Dermis blood vessel endothelial cell (primary cell): Measurements from ENCODE around the gene ZFYVE28. TPM values are rescaled to one million over a fixed set of nuclear protein-coding genes. Genes with fewer than 3 reads are reported as not detected.

ENCODE experiments used
- DNase-seq: peaks from one replicate; pipeline ENCODE4 v3.0.0; 2010
- total RNA-seq: library from RNA; depleted of rRNA; stranded (reverse); fragments of >200 nt; gene quantifications from 2 replicates; pipeline ENCODE4 v1.2.3, GENCODE V29; 2014

The ZFYVE28 gene
- total RNA-seq, 1 donor from 2014 or later = 7.5 TPM

DNA sequence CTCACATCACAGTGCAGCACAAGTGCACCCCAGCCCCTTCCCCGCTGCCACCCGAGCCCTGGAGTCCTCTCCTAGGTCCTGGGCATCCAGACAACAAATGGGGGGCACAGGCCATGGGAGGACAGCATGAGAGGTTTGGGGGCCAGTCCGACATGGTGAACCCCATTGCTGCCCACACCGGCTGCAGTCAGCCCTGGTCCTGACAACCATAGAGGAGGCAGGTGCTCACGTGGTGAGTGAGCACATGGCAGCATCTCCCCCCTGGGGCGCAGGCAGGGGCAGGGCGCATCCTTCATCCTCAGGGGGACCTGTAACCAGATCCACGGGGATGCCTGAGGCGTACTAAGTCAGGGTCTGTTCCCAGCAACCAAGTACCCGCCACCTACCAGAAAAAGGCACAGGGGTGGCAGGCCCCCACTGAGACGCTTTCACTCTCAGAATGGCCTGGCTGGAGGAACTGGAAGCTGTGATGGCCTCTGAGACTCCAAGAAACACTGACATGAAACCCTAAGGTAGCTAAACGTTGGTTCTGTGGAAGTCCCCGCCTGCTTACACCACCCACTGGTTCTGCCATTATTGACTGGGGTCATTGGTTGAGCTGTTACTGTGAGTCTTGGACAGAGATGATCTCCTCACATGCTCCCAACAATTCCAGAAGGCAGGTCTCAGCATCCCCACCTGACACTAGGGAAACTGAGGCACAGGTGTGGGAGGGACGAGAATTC is 6.5 kb downstream of the ZFYVE28 start:
- no peak for DNase-seq

DNA sequence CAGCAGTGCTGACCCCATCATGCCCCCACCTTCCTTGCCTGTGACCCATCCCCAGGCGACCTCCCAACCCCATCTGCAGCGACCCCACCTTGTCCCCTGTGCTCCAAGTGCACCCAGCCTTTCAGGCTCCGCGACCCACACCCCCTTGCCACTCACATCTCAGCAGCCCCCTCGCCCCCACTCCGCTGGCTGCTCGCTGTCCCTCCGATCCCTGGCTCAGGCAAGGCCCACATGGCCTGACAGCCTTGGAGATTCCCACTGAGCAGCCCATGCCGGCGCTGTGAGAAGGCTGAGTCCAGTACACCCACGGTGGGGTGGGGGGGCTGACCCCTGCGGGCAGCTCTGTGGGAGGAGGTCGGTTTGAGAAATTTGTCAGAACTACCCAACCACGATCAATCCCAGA is 9.1 kb downstream of the ZFYVE28 start:
- no peak for DNase-seq

DNA sequence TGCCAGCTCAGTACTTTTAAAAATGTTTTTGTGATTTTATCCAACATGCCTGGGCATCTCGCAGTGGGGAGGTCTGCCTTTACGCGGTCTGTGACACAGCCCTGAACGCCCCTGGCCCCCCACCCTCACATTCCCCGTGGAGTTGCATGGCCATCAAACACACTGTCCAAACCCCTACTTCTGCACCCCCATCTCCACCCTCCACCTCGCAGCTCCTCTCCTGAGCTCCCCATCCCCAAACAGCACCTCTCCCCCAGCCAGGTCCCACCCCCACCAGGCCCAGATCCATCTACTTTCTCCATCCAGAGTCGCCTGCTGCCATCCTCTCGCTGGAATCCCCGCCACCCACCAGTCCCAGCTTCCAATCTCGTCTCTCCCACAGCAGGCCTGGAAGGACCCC is 9.5 kb downstream of the ZFYVE28 start:
- DNase-seq = no peak

DNA sequence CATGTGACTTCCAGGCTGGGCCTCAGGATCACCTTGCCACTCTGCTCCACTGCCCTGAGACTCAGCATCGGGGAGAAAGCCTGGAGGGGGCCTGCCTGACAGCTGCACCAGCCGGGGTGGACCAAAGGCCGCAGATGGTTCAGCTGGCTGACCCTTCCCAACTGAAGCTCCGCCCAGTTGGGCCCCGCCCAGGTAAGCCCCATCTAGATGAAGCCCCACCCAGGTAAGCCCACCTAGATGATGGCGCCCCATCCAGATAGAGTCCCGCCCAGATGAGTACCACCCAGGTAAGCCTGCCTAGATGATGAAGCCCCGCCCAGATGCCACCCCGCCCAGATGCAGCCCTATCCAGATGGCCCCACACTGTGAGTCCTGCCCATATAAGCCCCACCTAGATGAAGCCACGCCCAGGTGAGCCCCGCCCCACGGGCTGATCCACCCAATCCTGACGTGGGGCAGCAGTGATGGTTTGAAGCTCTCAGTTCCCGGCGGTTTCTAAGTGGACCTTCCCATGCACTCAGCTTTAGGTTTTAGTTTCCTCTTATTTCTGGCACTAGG is 10.0 kb downstream of the ZFYVE28 start:
- DNase-seq = no peak

DNA sequence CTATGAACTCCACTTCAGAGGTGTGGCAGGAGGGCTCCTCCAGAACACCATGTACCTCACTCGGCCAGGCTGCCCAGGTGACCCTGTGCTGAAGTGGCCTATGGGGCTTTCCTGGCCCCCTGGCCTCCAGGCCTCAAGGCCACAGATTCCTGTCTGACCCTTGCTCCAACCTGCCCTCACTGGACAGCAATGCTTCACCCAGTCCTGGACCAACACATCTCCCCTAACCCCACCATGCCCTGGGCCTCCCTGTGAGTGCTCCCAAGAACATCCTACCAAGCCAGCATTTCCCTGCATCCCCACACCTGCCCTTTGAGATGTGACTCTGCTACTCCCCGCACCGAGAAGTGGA is 10.5 kb downstream of the ZFYVE28 start:
- no peak for DNase-seq

DNA sequence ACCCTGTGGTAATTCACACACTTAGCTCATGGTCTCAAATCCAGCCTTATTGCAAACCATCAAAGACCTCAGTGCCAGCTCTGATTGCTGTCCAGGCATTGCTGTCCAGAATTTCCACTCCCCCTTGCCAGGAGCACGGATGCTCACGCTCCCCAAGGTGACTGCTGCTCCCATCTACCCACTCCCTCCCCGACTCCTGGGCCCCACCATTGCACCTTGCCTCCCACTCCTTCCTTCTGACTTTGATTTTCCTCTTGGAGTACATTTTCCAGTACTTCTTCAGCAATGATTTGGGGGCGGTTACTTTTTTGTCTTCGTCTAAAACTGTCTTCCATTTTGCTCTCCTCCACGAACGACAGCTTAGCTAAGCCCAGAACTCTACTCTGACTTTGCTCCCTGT is 11.5 kb downstream of the ZFYVE28 start:
- DNase-seq = no peak

DNA sequence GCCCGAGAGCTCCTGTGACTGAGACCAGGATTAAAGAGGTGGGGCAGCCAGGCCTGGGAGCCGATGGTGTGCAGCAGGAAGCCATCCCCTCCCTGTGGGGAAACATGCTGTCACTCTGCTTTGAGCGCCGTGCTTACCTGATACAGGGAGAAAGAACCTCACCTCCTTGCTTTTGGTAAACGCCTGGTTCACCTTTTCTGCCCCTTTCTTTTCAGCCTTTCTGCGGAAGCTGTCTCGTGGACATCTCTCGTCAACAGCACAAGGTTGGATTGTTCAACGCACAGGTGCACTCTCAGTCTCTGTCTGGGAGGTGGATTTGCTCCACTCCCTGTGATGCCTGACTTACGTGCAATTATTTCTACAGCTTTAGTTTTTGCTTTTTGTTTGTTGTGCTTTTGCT is 12.0 kb downstream of the ZFYVE28 start:
- DNase-seq = no peak

DNA sequence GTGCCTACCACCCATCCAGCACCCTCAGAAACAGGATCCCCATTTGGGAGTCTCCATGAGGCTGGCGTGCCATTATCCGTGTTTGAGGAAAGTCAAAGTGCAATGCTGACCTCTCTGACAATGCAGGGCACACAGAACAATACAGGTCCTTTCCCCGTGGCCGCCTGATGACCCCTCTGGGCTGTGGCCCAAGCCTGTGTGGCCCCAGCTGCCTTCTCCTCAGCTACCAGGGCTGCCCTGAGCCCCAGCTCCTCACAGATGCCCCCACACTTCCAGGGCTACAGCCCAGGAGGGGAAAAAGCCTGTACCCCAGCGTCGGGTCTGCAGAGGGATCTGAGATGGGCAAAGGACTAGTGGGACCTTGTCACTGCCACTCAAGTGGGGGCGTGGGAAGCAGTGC is 15.5 kb downstream of the ZFYVE28 start:
- DNase-seq = peak; percentile 65

DNA sequence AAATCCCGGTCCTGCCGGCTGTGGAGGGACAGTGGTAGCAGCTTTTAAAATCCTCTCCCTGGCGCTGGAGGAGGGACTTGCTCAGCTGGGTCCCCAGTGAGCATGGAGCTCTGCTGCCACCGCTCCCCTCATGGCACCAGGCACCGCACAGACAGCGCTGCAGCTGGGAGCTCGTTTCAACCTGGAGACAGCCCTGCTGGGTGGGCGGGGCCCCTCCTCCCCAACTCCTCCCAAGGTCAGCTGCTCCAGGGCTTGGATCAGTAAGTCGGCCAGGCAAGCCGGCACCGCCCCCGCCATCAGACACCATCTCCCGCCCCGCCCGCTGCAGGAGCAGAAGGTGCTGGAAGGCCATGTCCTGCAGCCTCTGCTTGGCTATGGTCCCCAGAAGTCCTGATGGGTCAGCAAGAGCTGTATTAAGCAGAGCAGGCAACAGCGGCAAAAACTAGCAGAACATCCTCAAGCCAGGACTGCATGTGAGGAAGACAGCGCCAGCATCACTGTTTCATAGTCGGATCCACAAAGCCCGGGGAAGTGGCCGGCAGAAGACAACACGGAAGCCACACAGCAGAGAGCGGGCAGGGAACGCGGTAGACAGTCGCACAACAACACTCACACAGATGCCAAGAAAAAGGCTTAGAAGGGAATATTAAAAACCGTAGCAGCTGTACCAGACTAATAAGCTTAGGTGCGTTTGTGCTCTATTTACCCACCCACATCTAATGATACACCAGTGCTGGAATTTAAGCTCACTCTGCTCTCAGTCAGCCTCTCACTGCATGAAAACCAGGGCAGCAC is 16.2 kb downstream of the ZFYVE28 start:
- DNase-seq = peak; percentile 62

DNA sequence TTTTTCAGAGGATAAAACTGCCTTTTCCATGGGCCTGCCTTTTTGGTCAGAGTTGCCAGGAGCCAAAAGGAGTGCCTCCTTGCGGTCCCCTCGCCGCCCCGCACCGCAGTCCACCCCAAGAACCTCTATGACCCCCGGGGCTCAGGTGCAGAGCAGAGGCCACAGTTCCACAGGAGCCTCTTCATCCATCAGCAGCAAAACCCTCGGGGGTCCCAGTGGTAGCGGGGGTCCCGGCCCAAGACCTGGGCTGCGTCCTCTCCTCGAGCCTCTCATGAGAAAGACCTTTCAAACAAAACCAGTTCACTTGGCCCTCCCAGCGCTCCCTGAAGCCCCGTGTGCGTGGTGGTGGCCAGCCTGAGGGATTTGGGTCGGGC is 16.8 kb downstream of the ZFYVE28 start:
- DNase-seq = no peak

DNA sequence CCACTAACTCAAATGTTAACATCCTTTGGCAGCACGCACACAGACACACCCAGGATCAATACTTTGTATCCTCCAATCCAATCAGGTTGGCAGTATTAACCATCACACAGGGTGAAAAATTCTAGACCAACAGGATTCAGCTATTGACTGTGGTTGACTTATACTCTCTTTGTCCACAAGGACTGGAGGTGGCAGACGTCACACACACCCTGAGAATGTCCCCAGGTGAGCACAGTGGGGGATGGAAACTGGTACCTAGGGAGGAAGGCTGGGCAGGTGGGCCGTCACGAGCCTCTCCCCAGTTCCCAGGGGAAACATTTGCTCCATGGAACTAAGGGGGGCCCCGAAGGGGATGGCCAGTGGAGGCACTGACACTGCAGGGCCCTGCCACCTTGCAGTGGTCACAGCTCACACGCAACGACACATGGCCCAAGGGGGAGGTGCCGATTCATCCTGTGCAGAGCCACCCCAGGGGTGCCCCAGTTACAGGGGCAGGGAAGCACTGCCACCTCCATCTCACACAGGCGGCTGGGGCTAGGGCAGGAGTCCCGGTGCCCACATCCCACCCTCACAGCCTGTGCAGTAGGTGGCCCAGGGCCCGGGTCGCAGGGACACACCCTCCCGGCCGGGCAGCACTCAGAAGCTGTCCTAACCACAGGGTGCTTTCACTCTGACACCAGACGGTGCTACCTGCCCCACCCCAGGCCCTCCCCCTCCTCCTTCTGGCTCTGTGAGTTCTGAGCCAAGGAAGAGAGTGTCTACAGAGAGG is 17.4 kb downstream of the ZFYVE28 start:
- no peak for DNase-seq

DNA sequence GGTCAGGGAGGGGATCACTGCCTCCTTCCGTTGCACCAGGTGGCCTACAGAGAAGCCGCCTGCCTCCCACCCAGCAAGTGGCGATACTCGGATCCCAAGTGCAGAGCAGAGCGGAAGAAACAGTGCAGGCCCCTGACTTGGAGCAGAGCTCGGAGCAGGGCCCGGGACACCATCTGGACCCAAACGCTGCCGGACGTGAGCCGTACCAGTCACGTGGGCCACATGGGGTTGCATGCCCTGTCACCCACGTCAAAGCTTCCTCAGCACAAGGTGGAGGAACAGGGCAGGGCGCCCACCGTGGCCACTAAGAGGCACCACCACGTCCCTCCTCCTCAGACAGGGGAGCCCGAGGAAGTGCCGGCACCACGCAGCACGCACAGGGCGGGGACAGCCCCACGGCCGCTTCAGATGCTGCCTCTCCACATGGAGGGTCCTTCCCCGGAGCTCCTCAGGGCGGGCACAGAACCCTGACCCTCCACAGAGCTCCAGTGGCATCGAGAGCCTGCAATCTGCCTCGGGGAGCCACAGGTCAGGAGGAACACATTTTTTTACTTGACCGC is 18.7 kb downstream of the ZFYVE28 start:
- DNase-seq = no peak

DNA sequence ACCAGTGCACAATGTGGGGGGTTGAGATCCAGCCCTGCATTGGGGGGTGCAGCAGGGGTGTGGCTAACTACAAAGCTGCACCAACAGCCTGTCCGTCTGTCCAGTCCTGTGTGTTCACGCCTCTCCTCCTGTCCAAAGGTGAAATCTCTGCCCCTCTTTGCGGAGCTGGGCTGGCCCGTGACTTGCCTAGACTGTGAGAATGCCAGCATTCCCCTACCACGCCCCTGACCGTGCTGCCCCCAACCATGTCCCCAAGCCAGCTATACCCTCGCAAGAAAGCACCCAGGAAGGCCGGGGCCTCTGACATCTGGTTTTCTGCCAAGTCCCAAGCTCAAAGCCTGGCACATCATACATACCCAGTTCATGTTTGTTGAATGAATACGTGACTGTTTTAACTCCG is 19.2 kb downstream of the ZFYVE28 start:
- no peak for DNase-seq

DNA sequence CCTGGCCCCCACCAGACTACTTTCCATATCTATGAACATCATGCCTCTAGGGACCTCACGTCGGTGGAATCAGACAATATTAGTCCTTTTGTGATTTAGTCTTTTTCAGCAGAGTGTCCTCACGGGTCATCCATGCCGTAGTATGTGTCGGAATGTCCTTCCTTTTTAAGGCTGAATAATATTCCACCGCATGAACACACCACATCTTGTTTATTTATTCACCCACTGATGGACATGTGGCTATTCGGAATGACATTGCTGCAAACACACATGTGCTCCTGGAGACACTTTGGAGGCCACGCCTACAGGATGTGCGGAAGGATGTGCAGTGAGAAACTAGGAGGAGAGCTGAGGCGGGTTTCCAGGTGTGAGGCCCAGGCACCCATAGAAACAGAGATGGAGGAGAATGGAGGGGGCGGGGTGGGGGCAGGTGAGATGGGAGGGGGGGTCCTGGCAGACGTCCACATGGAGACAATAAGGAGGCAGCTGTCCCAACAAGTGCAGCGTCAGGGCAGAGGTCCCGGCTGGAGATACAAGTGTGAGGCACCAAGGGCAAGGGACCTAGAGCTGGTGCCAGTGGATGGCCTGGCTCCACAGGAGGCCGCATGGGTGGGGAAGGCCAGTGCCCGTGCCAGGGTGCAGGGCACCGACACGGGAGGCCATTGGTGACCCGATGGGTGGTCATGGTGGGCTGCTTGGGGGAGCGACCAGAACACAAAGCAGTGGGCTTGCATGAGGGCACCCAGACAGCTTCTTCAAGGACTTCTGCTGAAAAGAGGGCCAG is 20.7 kb downstream of the ZFYVE28 start:
- DNase-seq = no peak

DNA sequence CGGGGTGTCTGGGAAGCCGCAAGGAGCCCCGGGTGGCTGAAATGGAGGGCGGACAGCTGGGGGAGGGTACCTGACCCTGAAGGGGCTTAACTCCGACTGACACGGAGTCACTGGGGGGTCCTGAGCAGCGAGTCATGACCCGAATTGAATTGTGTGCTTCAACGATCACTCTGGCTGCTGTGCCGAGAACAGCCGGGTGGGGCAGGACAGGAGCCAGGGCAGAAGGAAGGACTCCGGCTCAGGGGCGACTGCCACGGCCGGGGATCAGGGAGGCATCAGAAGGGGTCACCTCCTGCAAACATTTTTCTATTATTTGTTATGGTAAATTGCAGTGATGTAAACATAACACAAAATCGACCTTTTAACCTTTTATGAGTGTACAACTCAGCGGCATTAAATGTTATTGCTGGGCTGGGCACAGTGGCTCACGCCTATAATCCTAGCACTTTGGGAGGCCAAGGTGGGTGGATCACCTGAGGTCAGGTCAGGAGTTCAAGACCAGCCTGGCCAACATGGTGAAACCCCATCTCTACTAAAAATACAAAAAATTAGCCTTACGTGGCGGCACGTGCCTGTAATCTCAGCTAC is 21.6 kb downstream of the ZFYVE28 start:
- DNase-seq = no peak

DNA sequence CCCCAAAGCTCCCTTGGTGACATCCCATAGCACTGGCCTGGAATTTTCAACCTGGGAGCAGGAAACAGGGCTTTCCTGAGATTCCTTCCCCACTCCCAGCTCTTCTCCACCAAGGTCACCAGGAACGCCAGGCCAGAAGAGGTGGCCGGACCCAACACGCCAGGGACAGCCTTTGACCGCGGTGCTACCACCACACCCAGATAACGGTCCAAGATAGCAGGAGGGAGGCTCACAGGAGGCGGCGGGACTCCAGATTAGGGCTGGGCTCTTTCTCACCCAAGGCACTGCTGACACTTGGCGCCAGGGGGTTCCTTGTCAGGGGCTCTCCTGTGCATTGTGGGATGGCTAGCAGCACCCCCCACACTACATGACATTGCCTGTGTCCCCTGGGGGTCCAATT is 22.9 kb downstream of the ZFYVE28 start:
- DNase-seq = no peak

DNA sequence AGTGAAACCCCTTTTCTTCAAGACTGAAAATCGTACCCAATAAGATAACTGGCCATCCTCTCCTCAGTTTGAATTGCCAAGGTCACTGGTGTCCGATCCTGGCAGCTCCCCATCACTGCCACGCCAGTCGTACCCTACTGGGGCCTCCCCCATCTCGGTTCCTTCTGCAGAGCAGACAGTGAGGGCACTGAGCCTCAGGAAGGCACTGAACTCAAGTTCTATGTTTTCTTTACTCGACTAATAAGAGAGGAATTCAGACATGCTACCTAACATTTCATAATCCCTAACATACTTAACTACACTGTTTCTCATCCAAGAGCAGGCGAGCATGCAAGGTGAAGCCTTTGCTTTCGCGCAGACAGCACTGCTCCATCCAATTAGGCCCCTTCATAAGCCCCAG is 23.4 kb downstream of the ZFYVE28 start:
- no peak for DNase-seq

DNA sequence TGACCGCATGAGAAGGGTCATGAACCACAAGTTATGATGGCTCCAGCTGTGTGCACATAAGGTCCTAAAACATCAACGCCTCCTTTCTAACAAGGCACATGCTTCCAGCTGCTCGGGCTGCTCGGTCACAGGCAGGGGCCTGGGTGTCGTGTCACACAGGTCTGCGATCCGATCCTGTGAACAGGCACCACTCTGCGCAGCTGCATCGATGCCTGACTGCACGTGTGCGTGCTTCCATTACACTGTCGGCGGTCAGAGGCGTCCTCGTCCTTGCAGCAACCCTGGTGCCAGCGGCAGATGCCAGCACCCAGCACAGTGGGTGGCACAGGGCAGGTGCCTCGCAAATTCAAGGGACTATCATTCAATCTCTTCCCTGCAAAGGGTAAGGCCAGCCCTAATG is 23.9 kb downstream of the ZFYVE28 start:
- DNase-seq = no peak

DNA sequence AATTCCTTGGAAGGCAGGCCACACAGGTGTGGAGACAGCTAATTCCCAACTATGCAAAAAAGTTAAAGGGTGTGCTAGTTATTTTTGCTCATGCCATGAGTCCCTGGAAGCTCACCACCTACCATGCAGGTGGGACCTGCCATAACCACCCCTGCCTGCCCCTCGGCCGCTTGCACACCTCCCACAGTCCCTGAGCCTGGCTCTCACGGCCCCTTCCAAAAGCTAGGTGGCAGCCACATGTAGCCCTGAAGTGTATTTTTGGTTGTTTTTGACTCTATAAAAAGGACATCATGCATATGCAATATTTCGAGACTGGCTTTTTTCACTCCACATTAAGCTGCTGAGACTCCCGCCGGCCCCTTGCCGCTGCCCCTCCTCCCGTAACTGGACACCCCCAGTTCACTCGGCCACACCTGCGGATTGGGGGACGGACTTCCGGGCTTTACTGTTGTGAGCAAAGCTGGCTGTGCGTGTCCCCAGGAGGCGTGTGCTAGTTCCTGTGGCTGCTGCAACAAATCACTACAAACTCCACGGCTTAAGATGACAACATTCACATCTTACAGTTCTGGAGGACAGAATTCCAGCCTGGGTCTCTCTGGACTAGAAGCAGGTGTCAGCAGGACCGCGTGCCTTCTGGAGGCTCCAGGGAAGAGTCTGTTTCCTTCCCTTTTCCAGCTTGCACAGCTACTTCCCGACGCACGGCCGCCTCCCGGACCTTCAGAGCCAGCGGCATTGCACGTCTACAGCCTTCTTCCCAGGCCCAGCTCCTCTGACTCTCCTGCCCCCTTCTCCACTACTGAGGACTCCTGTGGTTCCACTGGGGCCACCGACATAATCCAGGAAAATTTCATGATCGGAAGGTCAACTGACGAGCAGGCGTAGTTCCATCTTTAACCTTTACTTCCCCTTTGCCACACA is 24.8 kb downstream of the ZFYVE28 start:
- DNase-seq = peak; percentile 27

DNA sequence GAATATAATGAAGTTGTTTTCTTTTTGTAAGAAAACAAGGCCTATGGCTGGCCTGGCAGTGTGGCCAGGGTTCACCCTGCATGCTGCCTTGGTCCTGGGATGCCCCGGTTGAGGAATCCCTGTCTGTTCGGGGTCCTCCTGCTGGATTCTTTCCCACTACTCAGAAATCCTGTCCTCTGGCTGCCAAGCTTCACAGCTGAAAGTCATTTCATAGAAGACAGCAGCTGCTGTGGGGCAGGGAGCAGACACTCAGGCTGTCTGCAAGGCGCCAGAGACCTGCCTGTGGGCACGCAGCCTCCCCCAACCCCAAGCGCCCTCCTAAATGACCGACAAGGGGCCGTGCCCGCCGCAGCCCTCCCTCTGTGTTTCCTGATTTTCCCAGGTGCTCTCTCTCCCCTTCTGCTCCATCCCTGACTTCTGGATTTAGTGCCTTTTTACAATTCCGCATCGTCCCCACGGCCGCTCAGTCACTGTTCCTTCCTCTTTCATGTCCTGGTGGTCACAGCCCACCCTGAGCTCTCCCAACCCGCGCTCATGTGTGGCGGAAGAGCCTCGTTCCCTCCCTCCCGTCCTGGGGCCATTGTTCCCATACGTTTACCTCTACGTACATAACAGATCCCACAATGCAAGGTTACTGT is 27.5 kb downstream of the ZFYVE28 start:
- no peak for DNase-seq
